ENCODE data around the gene COMT. TPM values are rescaled to one million over a fixed set of nuclear protein-coding genes. Genes with fewer than 3 reads are reported as not detected.

The COMT gene
- total RNA-seq, 1 experiment from 2014 or later: 30.8 TPM

DNA sequence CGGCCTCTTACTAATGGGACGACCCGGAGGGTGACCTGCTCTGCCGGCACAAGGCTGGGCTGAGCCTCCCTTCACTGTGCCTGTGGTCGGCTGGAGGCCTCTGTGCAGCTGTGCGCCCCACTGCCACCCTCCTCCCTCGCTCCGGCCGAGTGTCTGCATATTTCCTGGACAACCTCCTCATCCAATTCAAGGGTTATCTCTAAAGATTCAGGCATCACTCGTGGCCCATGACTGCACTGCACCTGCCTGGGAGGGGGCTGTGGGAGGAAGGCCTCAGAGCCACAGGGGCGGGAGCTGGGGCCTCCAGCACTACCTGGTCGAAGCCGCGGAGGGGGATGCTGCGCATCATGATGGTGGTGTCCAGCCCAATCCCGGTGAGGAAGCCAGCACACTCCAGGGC is 43.8 kb upstream of the COMT start:
- no peak for ATAC-seq
- no peak overlapping the region for H3K27ac Mint-ChIP-seq
- H3K36me3 Mint-ChIP-seq: no peaks in the 10 kb centered on the region
- no peaks in the 10 kb centered on the region for H3K9me3 Mint-ChIP-seq
- peaks cover 6% of the 10 kb centered on the region for H3K4me1 Mint-ChIP-seq
- no peaks in the 10 kb centered on the region; the same call in 1 of the 2 replicates for H3K27me3 Mint-ChIP-seq (ENCODE audit: low read depth)
- POLR2A ChIA-PET: interaction anchor here (0.6 kb wide), 1 partner anchor 176 kb away, joined by 4 read pairs; no protein-coding TSS in a partner anchor
- no peak overlapping the region for H3K4me3 Mint-ChIP-seq
- TF ChIP-seq, protein P1, sequence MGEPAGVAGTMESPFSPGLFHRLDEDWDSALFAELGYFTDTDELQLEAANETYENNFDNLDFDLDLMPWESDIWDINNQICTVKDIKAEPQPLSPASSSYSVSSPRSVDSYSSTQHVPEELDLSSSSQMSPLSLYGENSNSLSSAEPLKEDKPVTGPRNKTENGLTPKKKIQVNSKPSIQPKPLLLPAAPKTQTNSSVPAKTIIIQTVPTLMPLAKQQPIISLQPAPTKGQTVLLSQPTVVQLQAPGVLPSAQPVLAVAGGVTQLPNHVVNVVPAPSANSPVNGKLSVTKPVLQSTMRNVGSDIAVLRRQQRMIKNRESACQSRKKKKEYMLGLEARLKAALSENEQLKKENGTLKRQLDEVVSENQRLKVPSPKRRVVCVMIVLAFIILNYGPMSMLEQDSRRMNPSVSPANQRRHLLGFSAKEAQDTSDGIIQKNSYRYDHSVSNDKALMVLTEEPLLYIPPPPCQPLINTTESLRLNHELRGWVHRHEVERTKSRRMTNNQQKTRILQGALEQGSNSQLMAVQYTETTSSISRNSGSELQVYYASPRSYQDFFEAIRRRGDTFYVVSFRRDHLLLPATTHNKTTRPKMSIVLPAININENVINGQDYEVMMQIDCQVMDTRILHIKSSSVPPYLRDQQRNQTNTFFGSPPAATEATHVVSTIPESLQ (CRISPR knock-in tag; IDR thresholded peaks at IDR 0.05): no peak
- TF ChIP-seq NFE2L1 (CRISPR knock-in tag; IDR thresholded peaks at IDR 0.05): no peak
- TF ChIP-seq, protein P2, sequence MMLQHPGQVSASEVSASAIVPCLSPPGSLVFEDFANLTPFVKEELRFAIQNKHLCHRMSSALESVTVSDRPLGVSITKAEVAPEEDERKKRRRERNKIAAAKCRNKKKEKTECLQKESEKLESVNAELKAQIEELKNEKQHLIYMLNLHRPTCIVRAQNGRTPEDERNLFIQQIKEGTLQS (CRISPR knock-in tag; conservative IDR thresholded peaks at IDR 0.05): no peak
- TF ChIP-seq TEAD4 (CRISPR knock-in tag; IDR thresholded peaks at IDR 0.05): no peak
- no peak for TF ChIP-seq TP53 (CRISPR knock-in tag; IDR thresholded peaks at IDR 0.05)
- no peak for TF ChIP-seq ZNF138 (CRISPR knock-in tag; conservative IDR thresholded peaks at IDR 0.05)
- TF ChIP-seq, protein P3, sequence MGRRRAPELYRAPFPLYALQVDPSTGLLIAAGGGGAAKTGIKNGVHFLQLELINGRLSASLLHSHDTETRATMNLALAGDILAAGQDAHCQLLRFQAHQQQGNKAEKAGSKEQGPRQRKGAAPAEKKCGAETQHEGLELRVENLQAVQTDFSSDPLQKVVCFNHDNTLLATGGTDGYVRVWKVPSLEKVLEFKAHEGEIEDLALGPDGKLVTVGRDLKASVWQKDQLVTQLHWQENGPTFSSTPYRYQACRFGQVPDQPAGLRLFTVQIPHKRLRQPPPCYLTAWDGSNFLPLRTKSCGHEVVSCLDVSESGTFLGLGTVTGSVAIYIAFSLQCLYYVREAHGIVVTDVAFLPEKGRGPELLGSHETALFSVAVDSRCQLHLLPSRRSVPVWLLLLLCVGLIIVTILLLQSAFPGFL (CRISPR knock-in tag; IDR thresholded peaks at IDR 0.05; ENCODE audit: borderline replicate concordance): no peak
- no peak for TF ChIP-seq GRHL2 (CRISPR knock-in tag; IDR thresholded peaks at IDR 0.05; ENCODE audit: insufficient replicate concordance, severe bottlenecking)
- no peak for DNase-seq (ENCODE audit: low spot score)
- CTCF ChIA-PET: interaction anchor here (2.3 to 3.6 kb wide), 2 partner anchors 12 to 167 kb away, joined by 12 to 21 read pairs; no protein-coding TSS in a partner anchor

DNA sequence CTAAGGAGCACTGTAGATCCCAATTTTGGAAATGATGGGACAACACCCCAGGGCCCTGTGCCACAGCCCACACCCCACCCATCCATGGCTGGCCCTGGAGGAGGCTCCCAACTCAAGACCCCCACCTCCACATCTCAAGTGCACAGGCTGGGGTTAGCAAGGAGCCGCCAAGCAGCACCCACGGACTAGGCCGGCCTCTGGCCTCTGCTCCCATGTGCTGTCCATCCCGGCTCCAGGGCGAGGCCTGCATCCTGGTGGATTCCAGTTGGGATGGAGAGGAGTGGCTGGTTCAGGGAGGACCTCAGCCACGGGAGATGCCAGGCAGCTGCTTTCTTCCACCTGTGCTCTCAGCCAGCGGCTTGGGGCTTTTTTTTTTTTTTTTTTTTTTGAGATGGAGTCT is 43.4 kb upstream of the COMT start:
- ChIA-PET CTCF (interaction anchor here (3.6 kb wide), 1 partner anchor 12 kb away, joined by 21 read pairs; no protein-coding TSS in a partner anchor), POLR2A (interaction anchor here (0.6 kb wide), 1 partner anchor 175 kb away, joined by 4 read pairs; no protein-coding TSS in a partner anchor)
- Mint-ChIP-seq H3K4me3 (no peak overlapping the region), H3K9me3 (no peaks in the 10 kb centered on the region), H3K4me1 (peaks cover 6% of the 10 kb centered on the region), H3K27ac (no peak overlapping the region), H3K27me3 (ENCODE audit: low read depth) (no peaks in the 10 kb centered on the region), H3K36me3 (no peaks in the 10 kb centered on the region)
- TF ChIP-seq NR1H2 (CRISPR knock-in tag; IDR thresholded peaks at IDR 0.05) (no peak), CREM (CRISPR knock-in tag; IDR thresholded peaks at IDR 0.05) (no peak), SOX15 (CRISPR knock-in tag; IDR thresholded peaks at IDR 0.05) (no peak), NFYB (CRISPR knock-in tag; conservative IDR thresholded peaks at IDR 0.05; ENCODE audit: low read depth) (no peak), FOXJ3 (CRISPR knock-in tag; IDR thresholded peaks at IDR 0.05; ENCODE audit: borderline replicate concordance) (no peak), ZBTB21 (CRISPR knock-in tag; IDR thresholded peaks at IDR 0.05; ENCODE audit: borderline replicate concordance) (no peak), JAZF1 (CRISPR knock-in tag; IDR thresholded peaks at IDR 0.05) (no peak), ZNF671 (CRISPR knock-in tag; IDR thresholded peaks at IDR 0.05) (no peak), PRRX2 (CRISPR knock-in tag; IDR thresholded peaks at IDR 0.05) (no peak), SMAD4 (CRISPR knock-in tag; IDR thresholded peaks at IDR 0.05) (no peak)
- TF ChIP-seq, protein P4, sequence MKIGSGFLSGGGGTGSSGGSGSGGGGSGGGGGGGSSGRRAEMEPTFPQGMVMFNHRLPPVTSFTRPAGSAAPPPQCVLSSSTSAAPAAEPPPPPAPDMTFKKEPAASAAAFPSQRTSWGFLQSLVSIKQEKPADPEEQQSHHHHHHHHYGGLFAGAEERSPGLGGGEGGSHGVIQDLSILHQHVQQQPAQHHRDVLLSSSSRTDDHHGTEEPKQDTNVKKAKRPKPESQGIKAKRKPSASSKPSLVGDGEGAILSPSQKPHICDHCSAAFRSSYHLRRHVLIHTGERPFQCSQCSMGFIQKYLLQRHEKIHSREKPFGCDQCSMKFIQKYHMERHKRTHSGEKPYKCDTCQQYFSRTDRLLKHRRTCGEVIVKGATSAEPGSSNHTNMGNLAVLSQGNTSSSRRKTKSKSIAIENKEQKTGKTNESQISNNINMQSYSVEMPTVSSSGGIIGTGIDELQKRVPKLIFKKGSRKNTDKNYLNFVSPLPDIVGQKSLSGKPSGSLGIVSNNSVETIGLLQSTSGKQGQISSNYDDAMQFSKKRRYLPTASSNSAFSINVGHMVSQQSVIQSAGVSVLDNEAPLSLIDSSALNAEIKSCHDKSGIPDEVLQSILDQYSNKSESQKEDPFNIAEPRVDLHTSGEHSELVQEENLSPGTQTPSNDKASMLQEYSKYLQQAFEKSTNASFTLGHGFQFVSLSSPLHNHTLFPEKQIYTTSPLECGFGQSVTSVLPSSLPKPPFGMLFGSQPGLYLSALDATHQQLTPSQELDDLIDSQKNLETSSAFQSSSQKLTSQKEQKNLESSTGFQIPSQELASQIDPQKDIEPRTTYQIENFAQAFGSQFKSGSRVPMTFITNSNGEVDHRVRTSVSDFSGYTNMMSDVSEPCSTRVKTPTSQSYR (CRISPR knock-in tag; IDR thresholded peaks at IDR 0.05): no peak
- TF ChIP-seq, protein P5, sequence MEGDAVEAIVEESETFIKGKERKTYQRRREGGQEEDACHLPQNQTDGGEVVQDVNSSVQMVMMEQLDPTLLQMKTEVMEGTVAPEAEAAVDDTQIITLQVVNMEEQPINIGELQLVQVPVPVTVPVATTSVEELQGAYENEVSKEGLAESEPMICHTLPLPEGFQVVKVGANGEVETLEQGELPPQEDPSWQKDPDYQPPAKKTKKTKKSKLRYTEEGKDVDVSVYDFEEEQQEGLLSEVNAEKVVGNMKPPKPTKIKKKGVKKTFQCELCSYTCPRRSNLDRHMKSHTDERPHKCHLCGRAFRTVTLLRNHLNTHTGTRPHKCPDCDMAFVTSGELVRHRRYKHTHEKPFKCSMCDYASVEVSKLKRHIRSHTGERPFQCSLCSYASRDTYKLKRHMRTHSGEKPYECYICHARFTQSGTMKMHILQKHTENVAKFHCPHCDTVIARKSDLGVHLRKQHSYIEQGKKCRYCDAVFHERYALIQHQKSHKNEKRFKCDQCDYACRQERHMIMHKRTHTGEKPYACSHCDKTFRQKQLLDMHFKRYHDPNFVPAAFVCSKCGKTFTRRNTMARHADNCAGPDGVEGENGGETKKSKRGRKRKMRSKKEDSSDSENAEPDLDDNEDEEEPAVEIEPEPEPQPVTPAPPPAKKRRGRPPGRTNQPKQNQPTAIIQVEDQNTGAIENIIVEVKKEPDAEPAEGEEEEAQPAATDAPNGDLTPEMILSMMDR (IDR thresholded peaks at IDR 0.05): no peak
- DNase-seq (ENCODE audit: low spot score): no peak
- no peak for ATAC-seq

All from WTC11 (cell line).